Spleen (tissue), 11 donors: ENCODE measurements around the gene DCST2. TPM values are rescaled to one million over a fixed set of nuclear protein-coding genes. Genes with fewer than 3 reads are reported as not detected.
A peak's percentile ranks its signal among the peaks of the same experiment; 100 is the strongest.
"Not testable (repeated sequence)": the region's sequence is repeated elsewhere in the genome, so short reads cannot be mapped to it uniquely, and the experiment has no call there.

Experiments
- DNase-seq: peaks from one replicate; pipeline ENCODE4 v3.0.0-alpha.2; 2020
- H3K27ac ChIP-seq, 8 donors: fragments of 200-600 bp; sonication (generic) in 7 of 8; 1 replicate in 4 of 8; 2 replicates in 4 of 8; pipeline versions ENCODE4 v1.5.0 to v1.8.0; 2016 to 2021; ENCODE audit warnings: inconsistent platforms in 4 of 8, mild to moderate bottlenecking in 4 of 8, moderate library complexity in 1 of 8
- H3K27me3 ChIP-seq, 7 donors: fragments of 200-600 bp; sonication (generic) in 6 of 7; replicated peaks in 1 of 7; 1 replicate in 4 of 7; 2 replicates in 3 of 7; pipeline versions ENCODE4 v1.5.0 to v1.8.0; 2016 to 2021; ENCODE audit warnings: inconsistent platforms in 3 of 7, mild to moderate bottlenecking in 1 of 7
- H3K36me3 ChIP-seq, 6 donors: fragments of 200-600 bp; sonication (generic) in 5 of 6; 1 replicate in 4 of 6; 2 replicates in 2 of 6; pipeline versions ENCODE4 v1.5.0 to v1.8.0; 2016 to 2021; ENCODE audit warnings: inconsistent platforms in 2 of 6
- H3K4me1 ChIP-seq, 6 donors: fragments of 200-600 bp; sonication (generic) in 5 of 6; 1 replicate in 3 of 6; 2 replicates in 3 of 6; pipeline versions ENCODE4 v1.5.0 to v1.8.0; 2016 to 2021; ENCODE audit warnings: inconsistent platforms in 3 of 6
- H3K4me3 ChIP-seq, 8 donors: fragments of 200-600 bp; sonication (generic) in 7 of 8; 1 replicate in 4 of 8; 2 replicates in 4 of 8; pipeline versions ENCODE4 v1.5.0 to v1.8.0; 2016 to 2021; ENCODE audit warnings: inconsistent platforms in 4 of 8, mild to moderate bottlenecking in 4 of 8, moderate library complexity in 2 of 8
- H3K9me3 ChIP-seq, 8 donors: fragments of 200-600 bp; sonication (generic) in 7 of 8; 1 replicate in 4 of 8; 2 replicates in 4 of 8; pipeline versions ENCODE4 v1.5.0 to v1.8.0; 2016 to 2021; ENCODE audit warnings: inconsistent platforms in 4 of 8
- POLR2A ChIP-seq, 3 donors: fragments of 450-650 bp; IDR thresholded peaks; one replicate each; pipeline ENCODE4 v1.5.1; 2017; ENCODE audit warnings: antibody characterized with exemption in 3 of 3, mild to moderate bottlenecking in 1 of 3
- POLR2AphosphoS5 ChIP-seq, 3 donors: sonication (generic); formaldehyde crosslinking; IDR thresholded peaks; one replicate each; pipeline ENCODE4 v1.5.1; 2017; ENCODE audit warnings: antibody characterized with exemption in 3 of 3
- WGBS, 5 donors: extraction: QIAGEN DNeasy Blood & Tissue Kit in 3 of 5; methylation state at CpG; one replicate each; pipeline versions ENCODE4 v1.1.5 to v1.1.7; 2013 to 2018; 5-methylcytosine and 5-hydroxymethylcytosine counted together
- intact Hi-C: fragments of 100-400 bp; cut with DNase I; formaldehyde crosslinking; loops from one replicate; pipeline ENCODE4 v1.15.0; 2023; ENCODE audit warnings: low total_unique reads
- polyA plus RNA-seq, 3 donors: library from polyadenylated mRNA; stranded (reverse); fragments of 200-250 nt; gene quantifications; one replicate each; pipeline ENCODE4 v1.2.1, GENCODE V29; 2013
- total RNA-seq, 7 donors: library from RNA; depleted of rRNA in 3 of 7; stranded (reverse); fragments of >200 nt in 3 of 7; fragmentation: NEBNext Ultra II Directional in 4 of 7; extraction: Animal tissue kit (Norgen Biotek cat#: 25700) in 4 of 7; gene quantifications; one replicate each; pipeline versions ENCODE4 v1.1.0 to v1.2.1, GENCODE V29; 2016 to 2021
- TF ChIP-seq, protein P1 (sequence below), 11 experiments: fragments of 200-600 bp in 7 of 11; fragments of 450-650 bp in 4 of 11; sonication (generic) in 4 of 11; IDR thresholded peaks in 8 of 11; conservative IDR thresholded peaks in 3 of 11; 1 replicate in 7 of 11; 2 replicates in 4 of 11; pipeline versions ENCODE4 v1.4.0 to v1.8.0; 2016 to 2021; ENCODE audit warnings: antibody characterized with exemption in 11 of 11, inconsistent platforms in 4 of 11, mild to moderate bottlenecking in 1 of 11
- donor health status: healthy with polysubstance abuse.
- donor health status: DM: no; HTN: no; CAD: no; lungs with moderate emphysema.
- donor health status: DM: no; HTN: no; CAD: no.
- donor health status: Bipolar disorder and iron deficiency.
- donor health status: healthy.
- donor health status: DM: no; HTN: no; CAD: no.
- donor health status: DM: yes; HTN: yes; CAD: no.

Gene DCST2
- total and polyA plus RNA-seq, 10 donors: 0.54 to 4.1 (median 1.0) TPM; not detected in 1

DNA sequence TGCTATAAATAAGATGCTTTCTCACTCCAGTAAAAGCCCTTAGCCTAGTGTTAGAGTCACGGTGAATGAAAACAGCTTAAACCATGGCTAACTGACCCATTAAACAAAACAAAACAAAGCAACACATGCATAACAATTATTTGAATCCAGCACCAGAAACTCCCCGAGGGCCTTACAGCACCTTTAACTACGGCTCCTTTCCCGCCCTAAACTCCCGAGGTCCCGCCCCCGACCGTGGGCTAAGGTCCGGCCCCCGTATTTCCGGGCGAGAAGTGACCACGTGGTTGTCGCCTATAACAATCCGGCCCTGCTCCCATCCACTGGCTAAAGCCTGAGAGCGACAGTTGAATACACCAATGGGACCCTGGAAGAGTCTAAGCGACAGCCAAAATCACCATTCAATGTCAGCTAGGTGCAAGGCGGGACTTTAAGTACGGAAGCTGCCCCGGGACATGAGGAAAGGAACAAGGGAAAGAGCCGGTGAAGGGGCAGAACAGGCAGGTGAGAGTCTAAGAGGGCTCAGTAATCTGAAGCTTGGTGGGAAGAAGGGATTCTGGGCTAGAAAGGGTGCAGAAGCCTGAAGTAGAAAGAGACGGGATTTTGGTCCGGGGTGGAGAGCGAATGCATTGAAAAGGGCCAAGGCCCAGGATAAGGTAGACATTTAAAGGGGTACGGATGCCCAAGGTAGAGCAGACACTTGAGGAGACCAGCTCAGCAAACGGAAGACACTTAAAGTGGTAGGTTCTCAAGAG, 50.5 kb downstream of the DCST2 start, which contains the start of gene FLAD1:
Gene FLAD1, plus strand, starts transcription at position 448 of the 752 bp plus-strand sequence. CDS start 351 bp downstream, outside the sequence.
- H3K36me3 ChIP-seq: peaks cover 0 to 47% (median 9%) of the 10 kb centered on the region in 6 donors
- H3K27me3 ChIP-seq: no peaks in the 10 kb centered on the region
- peak within 1 kb of the TSS; percentile 40 to 84 (median 76) for H3K27ac ChIP-seq
- intact Hi-C loops: no loop called here
- TF ChIP-seq POLR2AphosphoS5 (IDR thresholded peaks at IDR 0.05): peak; percentile 65 to 84 (median 81)
- TF ChIP-seq, protein P1, sequence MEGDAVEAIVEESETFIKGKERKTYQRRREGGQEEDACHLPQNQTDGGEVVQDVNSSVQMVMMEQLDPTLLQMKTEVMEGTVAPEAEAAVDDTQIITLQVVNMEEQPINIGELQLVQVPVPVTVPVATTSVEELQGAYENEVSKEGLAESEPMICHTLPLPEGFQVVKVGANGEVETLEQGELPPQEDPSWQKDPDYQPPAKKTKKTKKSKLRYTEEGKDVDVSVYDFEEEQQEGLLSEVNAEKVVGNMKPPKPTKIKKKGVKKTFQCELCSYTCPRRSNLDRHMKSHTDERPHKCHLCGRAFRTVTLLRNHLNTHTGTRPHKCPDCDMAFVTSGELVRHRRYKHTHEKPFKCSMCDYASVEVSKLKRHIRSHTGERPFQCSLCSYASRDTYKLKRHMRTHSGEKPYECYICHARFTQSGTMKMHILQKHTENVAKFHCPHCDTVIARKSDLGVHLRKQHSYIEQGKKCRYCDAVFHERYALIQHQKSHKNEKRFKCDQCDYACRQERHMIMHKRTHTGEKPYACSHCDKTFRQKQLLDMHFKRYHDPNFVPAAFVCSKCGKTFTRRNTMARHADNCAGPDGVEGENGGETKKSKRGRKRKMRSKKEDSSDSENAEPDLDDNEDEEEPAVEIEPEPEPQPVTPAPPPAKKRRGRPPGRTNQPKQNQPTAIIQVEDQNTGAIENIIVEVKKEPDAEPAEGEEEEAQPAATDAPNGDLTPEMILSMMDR (IDR thresholded peaks at IDR 0.05 in 8 of 11, conservative IDR thresholded peaks at IDR 0.05 in 3 of 11): peak in 3 of 11 experiments; percentile 14 to 33 (median 21)
- peak in 1 of 3 donors; percentile 30 for TF ChIP-seq POLR2A (IDR thresholded peaks at IDR 0.05)
- WGBS, 5 donors: 0 to 2% (median 1%) methylated on average over 26 of the region's 26 CpGs
- peaks cover 11 to 58% (median 28%) of the 10 kb centered on the region in 6 donors for H3K4me1 ChIP-seq
- no peaks in the 10 kb centered on the region for H3K9me3 ChIP-seq
- DNase-seq: peak; percentile 97
- H3K4me3 ChIP-seq: peak within 1 kb of the TSS; percentile 66 to 92 (median 75)

- H3K36me3 ChIP-seq: peaks cover 0 to 40% (median 2%) of the 10 kb centered on the region in 6 donors
- H3K4me3 ChIP-seq: peak overlapping the region in 6 of 8 donors; percentile 66 to 82 (median 74)
- H3K27ac ChIP-seq: peak overlapping the region in 6 of 8 donors; percentile 65 to 84 (median 78)
- WGBS, 5 donors: 67 to 77% (median 74%) methylated on average over 6 of the region's 6 CpGs
- H3K4me1 ChIP-seq: peaks cover 11 to 58% (median 28%) of the 10 kb centered on the region in 6 donors
- no peak for DNase-seq
- H3K9me3 ChIP-seq: no peaks in the 10 kb centered on the region
- no peak for TF ChIP-seq POLR2AphosphoS5 (IDR thresholded peaks at IDR 0.05)
- TF ChIP-seq, protein P1 (IDR thresholded peaks at IDR 0.05 in 8 of 11, conservative IDR thresholded peaks at IDR 0.05 in 3 of 11): no peak
- no peak for TF ChIP-seq POLR2A (IDR thresholded peaks at IDR 0.05)
- no peaks in the 10 kb centered on the region for H3K27me3 ChIP-seq
- intact Hi-C loops: no loop called here
Measured at GRCh38 chr1:154982341-154982740, 51.2 kb downstream of the DCST2 start.

DNA sequence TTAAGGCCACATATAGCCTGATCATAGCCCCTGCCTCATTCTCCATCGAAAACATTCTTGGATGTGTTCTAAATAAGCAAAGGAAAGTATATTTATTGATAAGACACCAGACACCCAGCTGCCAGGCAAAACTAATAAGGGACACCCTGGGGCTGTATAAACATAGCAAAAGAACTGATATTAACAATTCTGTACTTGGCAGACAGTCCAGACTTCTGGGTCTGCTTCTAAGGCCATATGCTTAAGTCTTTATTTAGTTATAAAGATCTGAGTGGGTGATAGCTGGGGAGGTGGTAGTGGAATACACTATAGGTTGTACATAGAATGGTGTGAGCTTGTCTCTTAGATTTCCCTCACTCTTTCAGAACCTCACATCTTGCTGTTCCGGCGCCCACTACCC, 55.2 kb downstream of the DCST2 start:
- TF ChIP-seq POLR2AphosphoS5 (IDR thresholded peaks at IDR 0.05): no peak
- no peak for TF ChIP-seq POLR2A (IDR thresholded peaks at IDR 0.05)
- TF ChIP-seq, protein P1 (IDR thresholded peaks at IDR 0.05 in 8 of 11, conservative IDR thresholded peaks at IDR 0.05 in 3 of 11): no peak
- DNase-seq: no peak
- intact Hi-C loops: no loop called here

DNA sequence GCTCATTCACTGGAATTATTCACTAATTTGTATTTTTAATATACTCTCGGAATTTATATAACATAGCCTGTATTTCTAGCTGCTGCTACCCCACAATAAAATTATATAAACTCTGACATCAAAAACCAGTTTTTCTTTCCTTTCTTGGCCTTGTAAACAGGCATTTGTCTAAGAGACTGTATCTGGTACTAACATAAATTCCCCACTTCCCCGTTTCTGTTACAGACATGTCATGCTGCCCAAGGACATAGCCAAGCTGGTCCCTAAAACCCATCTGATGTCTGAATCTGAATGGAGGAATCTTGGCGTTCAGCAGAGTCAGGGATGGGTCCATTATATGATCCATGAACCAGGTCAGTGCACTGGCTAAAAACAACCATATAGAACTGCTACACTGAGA, 55.8 kb downstream of the DCST2 start:
- H3K27me3 ChIP-seq, H3K4me3 ChIP-seq, H3K9me3 ChIP-seq, DNase-seq, intact Hi-C loops: not testable (repeated sequence)
- Histone ChIP-seq H3K27ac (peak overlapping the region in 3 of 8 donors; percentile 13 to 99 (median 23)), H3K4me1 (peaks cover 8 to 52% (median 28%) of the 10 kb centered on the region in 6 donors), H3K36me3 (peaks cover 0 to 20% (median 0%) of the 10 kb centered on the region in 6 donors)
- WGBS, 5 donors: 49 to 57% (median 49%) methylated on average over 3 of the region's 3 CpGs

More for the DNA sequence above, 55.2 kb downstream of the DCST2 start:
- Histone ChIP-seq H3K4me1 (peaks cover 3 to 50% (median 24%) of the 10 kb centered on the region in 6 donors), H3K27me3 (no peaks in the 10 kb centered on the region), H3K4me3 (no peak overlapping the region), H3K9me3 (no peaks in the 10 kb centered on the region), H3K27ac (no peak overlapping the region), H3K36me3 (peaks cover 0 to 20% (median 0%) of the 10 kb centered on the region in 6 donors)
- 90 to 99% (median 92%) methylated on average over 3 of the region's 3 CpGs for WGBS, 5 donors
